KG1 (cell line): Measurements from ENCODE around the gene SYPL2.
"Not testable (repeated sequence)": the region's sequence is repeated elsewhere in the genome, so short reads cannot be mapped to it uniquely, and the experiment has no call there.

Experiments
- DNase-seq: peaks from one replicate; lab custom pipeline; 2025; lab: John Stamatoyannopoulos, UW

The SYPL2 gene

GRCh38 chr1:109472779-109473178, 6.4 kb downstream of the SYPL2 start:
- DNase-seq = no peak

GRCh38 chr1:109473284-109474057, 7.1 kb downstream of the SYPL2 start:
- not testable (repeated sequence) for DNase-seq

GRCh38 chr1:109474697-109475096, 8.4 kb downstream of the SYPL2 start:
- no peak for DNase-seq

- DNase-seq = no peak
Observed at GRCh38 chr1:109475261-109475660, 8.9 kb downstream of the SYPL2 start.

GRCh38 chr1:109476825-109477224, 10.5 kb downstream of the SYPL2 start:
- DNase-seq = no peak

GRCh38 chr1:109477821-109478220, 11.5 kb downstream of the SYPL2 start:
- no peak for DNase-seq

- no peak for DNase-seq
Observed at GRCh38 chr1:109478806-109479205, 12.5 kb downstream of the SYPL2 start.

GRCh38 chr1:109479311-109479710, 13.0 kb downstream of the SYPL2 start:
- DNase-seq = no peak

- no peak for DNase-seq
Observed at GRCh38 chr1:109479901-109480300, 13.6 kb downstream of the SYPL2 start.

- DNase-seq = no peak
Observed at GRCh38 chr1:109481646-109482045, 15.3 kb downstream of the SYPL2 start.

GRCh38 chr1:109482242-109482641, 15.9 kb downstream of the SYPL2 start:
- DNase-seq = no peak

- DNase-seq = no peak
Observed at GRCh38 chr1:109482791-109483671, 16.7 kb downstream of the SYPL2 start.

GRCh38 chr1:109483672-109484518, 17.5 kb downstream of the SYPL2 start, which contains the start of gene ATXN7L2:
TSS of gene ATXN7L2 (plus strand) at chr1:109483905. CDS start at chr1:109483954, 49 bp downstream.
- DNase-seq = peak; percentile 90

GRCh38 chr1:109484519-109484975, 18.2 kb downstream of the SYPL2 start:
- no peak for DNase-seq

- DNase-seq = no peak
Observed at GRCh38 chr1:109485001-109485400, 18.7 kb downstream of the SYPL2 start.

- DNase-seq = no peak
Observed at GRCh38 chr1:109487261-109487660, 20.9 kb downstream of the SYPL2 start.

GRCh38 chr1:109488201-109488600, 21.9 kb downstream of the SYPL2 start:
- DNase-seq = no peak

GRCh38 chr1:109488696-109489095, 22.4 kb downstream of the SYPL2 start:
- DNase-seq = no peak

- DNase-seq = peak; percentile 17
Observed at GRCh38 chr1:109490029-109490933, 23.9 kb downstream of the SYPL2 start.

- DNase-seq = no peak
Observed at GRCh38 chr1:109490934-109491302, 24.6 kb downstream of the SYPL2 start.

GRCh38 chr1:109491372-109491771, 25.0 kb downstream of the SYPL2 start:
- no peak for DNase-seq
